Cardiac muscle cell (in vitro differentiated cells and primary cell): ENCODE data around the gene GPHA2. TPM values are rescaled to one million over a fixed set of nuclear protein-coding genes. Genes with fewer than 3 reads are reported as not detected.
"Not testable (repeated sequence)": the region's sequence is repeated elsewhere in the genome, so short reads cannot be mapped to it uniquely, and the experiment has no call there.

Experiments
- DNase-seq, 2 donors: peaks; one replicate each; pipeline versions ENCODE4 v3.0.0 to v3.0.0-alpha.2; 2010 to 2017; ENCODE audit warnings: low read depth in 1 of 2, low spot score in 1 of 2
- H3K27ac ChIP-seq: fragments of 200-600 bp; sonication (generic); 2 replicates; pipeline ENCODE4 v1.5.1; 2016
- H3K27me3 ChIP-seq: fragments of 200-600 bp; sonication (generic); 2 replicates; pipeline ENCODE4 v1.6.0; 2016; ENCODE audit warnings: control low read depth
- H3K36me3 ChIP-seq: fragments of 200-600 bp; sonication (generic); 2 replicates; pipeline ENCODE4 v1.5.1; 2016; ENCODE audit warnings: control low read depth
- H3K4me1 ChIP-seq: fragments of 200-600 bp; sonication (generic); 2 replicates; pipeline ENCODE4 v1.8.1; 2017; ENCODE audit warnings: low read depth, mild to moderate bottlenecking, mixed run types
- H3K4me3 ChIP-seq: fragments of 200-600 bp; sonication (generic); 2 replicates; pipeline ENCODE4 v1.5.1; 2016; ENCODE audit warnings: mild to moderate bottlenecking
- H3K9me3 ChIP-seq: fragments of 200-600 bp; sonication (generic); 2 replicates; pipeline ENCODE4 v1.5.1; 2017; ENCODE audit warnings: low read depth, mild to moderate bottlenecking, control low read depth
- CTCF ChIP-seq: IDR thresholded peaks from 2 replicates; pipeline ENCODE4 v1.5.1; 2012; ENCODE audit warnings: low read depth, mild to moderate bottlenecking, low read length
- polyA plus RNA-seq: library from polyadenylated mRNA; unstranded; fragments of >200 nt; fragmentation: Nextera tagmentation; extraction: Ambion mirVana; gene quantifications from 2 replicates; pipeline ENCODE4 v1.2.1, GENCODE V29; 2016
- total RNA-seq: library from RNA; depleted of rRNA; stranded (reverse); fragments of >200 nt; gene quantifications from 2 replicates; pipeline ENCODE4 v1.2.3, GENCODE V29; 2016

Gene GPHA2, protein sequence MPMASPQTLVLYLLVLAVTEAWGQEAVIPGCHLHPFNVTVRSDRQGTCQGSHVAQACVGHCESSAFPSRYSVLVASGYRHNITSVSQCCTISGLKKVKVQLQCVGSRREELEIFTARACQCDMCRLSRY
- total RNA-seq (not detected in 2 replicates), polyA plus RNA-seq (0.60 TPM in 1 of 2 replicates, not detected in the other)

GRCh38 chr11:64935359-64936081, at the start of gene GPHA2:
GPHA2 (minus strand) TSS chr11:64935893; CDS start chr11:64935460, 433 bp downstream.
- DNase-seq, result peak; percentile 40 to 81
- peaks cover 8% of the 10 kb centered on the region for H3K36me3 ChIP-seq
- H3K27me3 ChIP-seq, result no peaks in the 10 kb centered on the region
- no peak within 1 kb of the TSS for H3K27ac ChIP-seq
- no peaks in the 10 kb centered on the region for H3K4me1 ChIP-seq
- peak; percentile 14 for TF ChIP-seq CTCF
- no peaks in the 10 kb centered on the region for H3K9me3 ChIP-seq
- no peak within 1 kb of the TSS for H3K4me3 ChIP-seq

GRCh38 chr11:64983339-64983738, 47.6 kb upstream of the GPHA2 start:
- H3K36me3 ChIP-seq, DNase-seq, H3K27me3 ChIP-seq, H3K9me3 ChIP-seq, H3K27ac ChIP-seq, H3K4me3 ChIP-seq, H3K4me1 ChIP-seq: not testable (repeated sequence)

DNA sequence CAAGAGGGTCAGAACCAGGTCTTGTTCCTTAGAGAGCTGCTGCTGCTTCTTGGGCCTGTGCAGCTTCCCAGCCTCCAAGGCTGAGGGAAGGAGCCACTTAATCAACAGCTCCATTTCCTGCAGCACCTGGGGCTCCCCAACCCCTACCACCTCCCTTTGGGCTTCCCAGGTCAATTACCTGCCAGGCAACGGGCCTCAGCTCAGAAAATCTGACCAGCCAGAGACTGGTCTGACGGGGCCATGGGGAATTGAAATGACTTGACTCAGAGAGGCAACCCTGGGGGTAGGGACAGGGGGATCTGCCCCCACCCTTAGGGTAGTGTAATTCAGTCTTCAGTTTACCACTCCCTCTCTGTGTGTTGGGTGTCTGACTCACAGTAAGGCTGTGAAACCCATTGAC, 41.0 kb upstream of the GPHA2 start:
- H3K27me3 ChIP-seq, result no peaks in the 10 kb centered on the region
- H3K9me3 ChIP-seq, result no peaks in the 10 kb centered on the region
- H3K27ac ChIP-seq, result no peak overlapping the region
- H3K36me3 ChIP-seq, result no peaks in the 10 kb centered on the region
- no peak for DNase-seq
- H3K4me1 ChIP-seq, result no peaks in the 10 kb centered on the region
- no peak overlapping the region for H3K4me3 ChIP-seq
- no peak for TF ChIP-seq CTCF

GRCh38 chr11:64974124-64974523, 38.4 kb upstream of the GPHA2 start:
- H3K27me3 ChIP-seq, result no peaks in the 10 kb centered on the region
- no peak overlapping the region for H3K27ac ChIP-seq
- no peaks in the 10 kb centered on the region for H3K36me3 ChIP-seq
- H3K4me1 ChIP-seq, result no peaks in the 10 kb centered on the region
- DNase-seq, result no peak
- no peak for TF ChIP-seq CTCF
- no peaks in the 10 kb centered on the region for H3K9me3 ChIP-seq
- no peak overlapping the region for H3K4me3 ChIP-seq

- no peaks in the 10 kb centered on the region for H3K27me3 ChIP-seq
- no peak for TF ChIP-seq CTCF
Observed at GRCh38 chr11:64971421-64972233, 35.9 kb upstream of the GPHA2 start, which contains the start of gene MAJIN. MAJIN (minus strand) TSS chr11:64972108; CDS start chr11:64959405, 12,703 bp downstream.

More at GRCh38 chr11:64971421-64972233, 35.9 kb upstream of the GPHA2 start, which contains the start of gene MAJIN:
- H3K4me1 ChIP-seq, result no peaks in the 10 kb centered on the region
- no peaks in the 10 kb centered on the region for H3K36me3 ChIP-seq
- H3K9me3 ChIP-seq, result no peaks in the 10 kb centered on the region
- H3K27ac ChIP-seq, result no peak within 1 kb of the TSS
- no peak within 1 kb of the TSS for H3K4me3 ChIP-seq
- DNase-seq, result peak in 1 of 2 donors; percentile 89
